Natural killer cell (primary cell): ENCODE results near the gene MEGF6. TPM values are rescaled to one million over a fixed set of nuclear protein-coding genes. Genes with fewer than 3 reads are reported as not detected.

ENCODE experiments used
- ATAC-seq, 3 donors: fragments of 150-1000 bp in 2 of 3; fragments of 200-7000 bp in 1 of 3; cut with Tn5 transposase; 1 replicate in 1 of 3; 2 replicates in 2 of 3; pipeline ENCODE4 v1.10.0; 2021; ENCODE audit warnings: mild to moderate bottlenecking in 2 of 3, moderate library complexity in 2 of 3
- DNase-seq, 2 donors: peaks; one replicate each; pipeline versions ENCODE4 v3.0.0 to v3.0.0-alpha.2; 2013 to 2021; ENCODE audit warnings: mixed read lengths in 1 of 2
- H3K27ac ChIP-seq: one replicate; pipeline ENCODE4 v1.5.1; 2013; ENCODE audit warnings: mild to moderate bottlenecking, low read length
- H3K27me3 ChIP-seq: one replicate; pipeline ENCODE4 v1.6.1; 2013; ENCODE audit warnings: low read length; ENCODE audit not compliant: control insufficient read depth, insufficient read depth
- H3K36me3 ChIP-seq: one replicate; pipeline ENCODE4 v1.6.1; 2013; ENCODE audit warnings: low read length; ENCODE audit not compliant: control insufficient read depth, insufficient read depth
- H3K4me1 ChIP-seq: one replicate; pipeline ENCODE4 v1.6.1; 2013; ENCODE audit warnings: low read length; ENCODE audit not compliant: control insufficient read depth, insufficient read depth
- H3K4me3 ChIP-seq: one replicate; pipeline ENCODE4 v1.5.1; 2013; ENCODE audit warnings: low read length
- H3K9me3 ChIP-seq: one replicate; pipeline ENCODE4 v1.6.1; 2013; ENCODE audit warnings: low read length; ENCODE audit not compliant: control insufficient read depth, insufficient read depth
- H3K27ac Mint-ChIP-seq, 2 donors: one replicate each; pipeline ENCODE4 v1.8.0; 2022; ENCODE audit warnings: mild to moderate bottlenecking in 2 of 2, mixed read lengths in 2 of 2, moderate library complexity in 1 of 2
- H3K27me3 Mint-ChIP-seq, 2 donors: one replicate each; pipeline ENCODE4 v1.8.0; 2022; ENCODE audit warnings: low read depth in 2 of 2, mixed read lengths in 2 of 2
- H3K36me3 Mint-ChIP-seq: one replicate; pipeline ENCODE4 v1.8.0; 2022; ENCODE audit warnings: mixed read lengths
- H3K4me1 Mint-ChIP-seq, 2 donors: one replicate each; pipeline ENCODE4 v1.8.0; 2022; ENCODE audit warnings: mixed read lengths in 2 of 2
- H3K4me3 Mint-ChIP-seq: one replicate; pipeline ENCODE4 v1.8.0; 2022; ENCODE audit warnings: mild to moderate bottlenecking, moderate library complexity, mixed read lengths
- H3K9me3 Mint-ChIP-seq, 2 donors: one replicate each; pipeline ENCODE4 v1.8.0; 2022; ENCODE audit warnings: mixed read lengths in 2 of 2
- WGBS: methylation state at CpG from one replicate; pipeline ENCODE4 v1.1.7; 2013; ENCODE audit warnings: missing lambda C conversion rate; ENCODE audit not compliant: insufficient coverage; 5-methylcytosine and 5-hydroxymethylcytosine counted together
- intact Hi-C: fragments of 100-400 bp; cut with micrococcal nuclease; formaldehyde crosslinking; loops from one replicate; pipeline ENCODE4 v1.14.2; 2022
- total RNA-seq, 4 donors: library from RNA; stranded (reverse); fragments of 120-200 nt in 1 of 4; gene quantifications; one replicate each; pipeline versions ENCODE4 v1.2.3 to v1.2.4, GENCODE V29; 2013 to 2022
- TF ChIP-seq, protein P1 (sequence below): fragments of 200-600 bp; IDR thresholded peaks from one replicate; pipeline ENCODE4 v1.8.0; 2022; ENCODE audit warnings: antibody characterized with exemption

Gene MEGF6
- total RNA-seq, 3 donors from 2014 or later (not counting 1 experiment from before 2014, with no cell fraction given): 3.1 to 15.6 (median 5.1) TPM

GRCh38 chr1:3515272-3515671 is 96.0 kb downstream of the MEGF6 start:
- Mint-ChIP-seq H3K9me3 (no peaks in the 10 kb centered on the region), H3K4me1 (no peaks in the 10 kb centered on the region), H3K27ac (no peak overlapping the region), H3K4me3 (no peak overlapping the region), H3K36me3 (no peaks in the 10 kb centered on the region), H3K27me3 (no peaks in the 10 kb centered on the region)
- ATAC-seq: no peak
- no peak overlapping the region for H3K4me3 ChIP-seq
- no peak overlapping the region for H3K27ac ChIP-seq
- H3K27me3 ChIP-seq: no peaks in the 10 kb centered on the region
- TF ChIP-seq, protein P1, sequence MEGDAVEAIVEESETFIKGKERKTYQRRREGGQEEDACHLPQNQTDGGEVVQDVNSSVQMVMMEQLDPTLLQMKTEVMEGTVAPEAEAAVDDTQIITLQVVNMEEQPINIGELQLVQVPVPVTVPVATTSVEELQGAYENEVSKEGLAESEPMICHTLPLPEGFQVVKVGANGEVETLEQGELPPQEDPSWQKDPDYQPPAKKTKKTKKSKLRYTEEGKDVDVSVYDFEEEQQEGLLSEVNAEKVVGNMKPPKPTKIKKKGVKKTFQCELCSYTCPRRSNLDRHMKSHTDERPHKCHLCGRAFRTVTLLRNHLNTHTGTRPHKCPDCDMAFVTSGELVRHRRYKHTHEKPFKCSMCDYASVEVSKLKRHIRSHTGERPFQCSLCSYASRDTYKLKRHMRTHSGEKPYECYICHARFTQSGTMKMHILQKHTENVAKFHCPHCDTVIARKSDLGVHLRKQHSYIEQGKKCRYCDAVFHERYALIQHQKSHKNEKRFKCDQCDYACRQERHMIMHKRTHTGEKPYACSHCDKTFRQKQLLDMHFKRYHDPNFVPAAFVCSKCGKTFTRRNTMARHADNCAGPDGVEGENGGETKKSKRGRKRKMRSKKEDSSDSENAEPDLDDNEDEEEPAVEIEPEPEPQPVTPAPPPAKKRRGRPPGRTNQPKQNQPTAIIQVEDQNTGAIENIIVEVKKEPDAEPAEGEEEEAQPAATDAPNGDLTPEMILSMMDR: no peak
- DNase-seq: no peak
- no peaks in the 10 kb centered on the region for H3K9me3 ChIP-seq
- WGBS: 92% methylated on average over 12 of the region's 12 CpGs
- no peaks in the 10 kb centered on the region for H3K4me1 ChIP-seq
- no peaks in the 10 kb centered on the region for H3K36me3 ChIP-seq
- intact Hi-C loops: no loop called here

DNA sequence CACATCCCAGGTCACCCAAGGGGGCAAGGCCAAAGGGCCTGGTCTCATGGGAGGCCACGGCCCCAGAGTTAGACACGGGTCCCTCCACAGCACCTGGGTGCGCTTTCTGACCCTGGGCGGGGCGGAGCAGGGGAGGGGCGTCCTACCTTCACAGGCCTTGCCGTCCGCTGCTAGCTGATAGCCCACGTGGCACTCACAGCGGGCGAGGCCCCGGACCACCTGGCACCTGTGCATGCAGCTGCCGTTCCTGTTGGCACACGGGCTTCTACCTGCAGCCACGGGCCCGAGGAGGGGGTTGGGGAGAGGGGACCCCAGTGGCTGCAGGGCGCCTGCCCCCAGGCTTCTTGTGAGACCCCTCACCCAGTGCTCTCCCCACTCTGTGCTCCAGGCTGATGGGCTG is 96.9 kb downstream of the MEGF6 start:
- Mint-ChIP-seq H3K4me1 (no peaks in the 10 kb centered on the region), H3K9me3 (no peaks in the 10 kb centered on the region), H3K4me3 (no peak overlapping the region), H3K27me3 (no peaks in the 10 kb centered on the region), H3K36me3 (no peaks in the 10 kb centered on the region), H3K27ac (no peak overlapping the region)
- TF ChIP-seq, protein P1: no peak
- 92% methylated on average over 14 of the region's 17 CpGs for whole genome bisulfite sequencing
- intact Hi-C loops: no loop called here
- no peak overlapping the region for H3K4me3 ChIP-seq
- H3K27ac ChIP-seq: no peak overlapping the region
- DNase-seq (no peak), ATAC-seq (no peak)
- H3K4me1 ChIP-seq: no peaks in the 10 kb centered on the region
- no peaks in the 10 kb centered on the region for H3K27me3 ChIP-seq
- H3K9me3 ChIP-seq: no peaks in the 10 kb centered on the region
- H3K36me3 ChIP-seq: no peaks in the 10 kb centered on the region

- 94% methylated on average over 15 of the region's 15 CpGs for WGBS
- intact Hi-C loops: no loop called here
- Mint-ChIP-seq H3K36me3 (no peaks in the 10 kb centered on the region), H3K4me1 (no peaks in the 10 kb centered on the region), H3K4me3 (no peak overlapping the region), H3K9me3 (no peaks in the 10 kb centered on the region), H3K27ac (no peak overlapping the region), H3K27me3 (no peaks in the 10 kb centered on the region)
- no peaks in the 10 kb centered on the region for H3K36me3 ChIP-seq
- no peak overlapping the region for H3K27ac ChIP-seq
- no peaks in the 10 kb centered on the region for H3K9me3 ChIP-seq
- no peak for ATAC-seq
- DNase-seq: no peak
- H3K4me1 ChIP-seq: no peaks in the 10 kb centered on the region
- H3K27me3 ChIP-seq: no peaks in the 10 kb centered on the region
- TF ChIP-seq, protein P1: no peak
- H3K4me3 ChIP-seq: no peak overlapping the region
Observed at GRCh38 chr1:3511856-3512255, 99.5 kb downstream of the MEGF6 start.

DNA sequence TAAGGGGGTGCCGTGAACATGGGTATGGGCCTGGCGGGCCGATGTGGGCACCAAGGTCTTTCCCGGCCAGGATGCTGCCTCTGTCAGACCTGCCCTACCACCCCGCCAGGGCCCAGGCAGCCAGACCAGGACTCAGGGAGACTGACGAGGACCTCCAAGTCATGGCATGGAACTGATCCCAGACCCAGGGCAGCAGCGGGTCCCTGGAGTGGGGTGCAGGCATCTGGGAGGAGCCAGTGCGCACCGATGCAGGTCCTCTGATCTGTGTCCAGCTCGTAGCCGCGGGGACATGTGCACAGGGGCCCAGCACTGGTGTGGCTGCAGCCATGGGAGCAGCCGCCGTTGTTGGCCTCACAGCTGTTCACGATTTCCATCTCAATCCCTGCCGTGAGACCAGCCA is 100.0 kb downstream of the MEGF6 start:
- Mint-ChIP-seq H3K27ac (no peak overlapping the region), H3K4me3 (no peak overlapping the region), H3K27me3 (no peaks in the 10 kb centered on the region), H3K36me3 (no peaks in the 10 kb centered on the region), H3K9me3 (no peaks in the 10 kb centered on the region), H3K4me1 (no peaks in the 10 kb centered on the region)
- H3K27me3 ChIP-seq: no peaks in the 10 kb centered on the region
- DNase-seq (no peak), ATAC-seq (no peak)
- H3K4me1 ChIP-seq: no peaks in the 10 kb centered on the region
- H3K27ac ChIP-seq: no peak overlapping the region
- no peaks in the 10 kb centered on the region for H3K9me3 ChIP-seq
- TF ChIP-seq, protein P1: no peak
- 96% methylated on average over 16 of the region's 16 CpGs for WGBS
- intact Hi-C loops: no loop called here
- H3K4me3 ChIP-seq: no peak overlapping the region
- H3K36me3 ChIP-seq: no peaks in the 10 kb centered on the region
